ENCODE results near the gene CMTM1. TPM values are rescaled to one million over a fixed set of nuclear protein-coding genes. Genes with fewer than 3 reads are reported as not detected.
A peak's percentile ranks its signal among the peaks of the same experiment; 100 is the strongest.

The CMTM1 gene
- total RNA-seq, 1 experiment from 2014 or later = 5.2 TPM

DNA sequence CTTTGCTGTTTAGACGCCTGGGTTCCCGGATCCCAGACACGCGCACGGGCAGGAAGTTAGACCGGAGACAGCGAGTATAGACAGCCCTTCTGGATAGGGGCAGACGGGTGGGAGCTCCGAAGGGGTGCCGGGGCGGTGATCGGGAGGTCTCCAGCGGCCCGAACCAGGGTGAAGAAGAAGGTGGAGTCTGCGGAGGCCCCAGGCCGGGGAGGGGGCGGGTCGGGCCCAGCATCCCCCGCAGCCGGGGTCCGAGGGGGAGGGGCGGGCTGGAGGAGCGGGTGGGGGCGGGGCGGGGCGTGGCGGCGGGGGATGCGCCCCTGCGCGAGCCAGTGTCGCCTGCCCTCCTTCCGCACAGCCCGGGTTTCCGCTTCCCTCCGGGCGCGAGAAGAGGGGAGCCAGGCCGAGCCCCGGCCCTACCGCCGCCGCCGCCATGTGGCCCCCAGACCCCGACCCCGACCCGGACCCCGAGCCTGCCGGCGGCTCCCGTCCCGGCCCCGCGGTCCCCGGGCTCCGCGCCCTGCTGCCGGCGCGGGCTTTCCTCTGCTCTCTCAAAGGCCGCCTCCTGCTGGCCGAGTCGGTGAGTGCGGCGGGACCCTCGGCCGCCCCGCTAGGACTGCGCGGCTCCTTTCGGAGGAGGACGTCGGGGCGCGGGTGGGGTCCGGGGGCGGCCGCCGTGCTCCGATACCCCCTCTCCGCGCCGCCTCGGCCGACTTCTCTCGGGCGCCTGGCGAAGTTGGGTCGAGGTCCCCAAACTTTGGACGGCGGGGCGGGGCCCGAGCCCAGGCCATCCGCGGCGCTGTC is 38.3 kb downstream of the CMTM1 start, which contains the start of gene CMTM3 (continued):
- no peak for TF ChIP-seq REST (IDR thresholded peaks at IDR 0.05; ENCODE audit: low read depth)
- no peak for TF ChIP-seq EGR1 (IDR thresholded peaks at IDR 0.05; ENCODE audit: low read depth)
- TF ChIP-seq, protein P1, sequence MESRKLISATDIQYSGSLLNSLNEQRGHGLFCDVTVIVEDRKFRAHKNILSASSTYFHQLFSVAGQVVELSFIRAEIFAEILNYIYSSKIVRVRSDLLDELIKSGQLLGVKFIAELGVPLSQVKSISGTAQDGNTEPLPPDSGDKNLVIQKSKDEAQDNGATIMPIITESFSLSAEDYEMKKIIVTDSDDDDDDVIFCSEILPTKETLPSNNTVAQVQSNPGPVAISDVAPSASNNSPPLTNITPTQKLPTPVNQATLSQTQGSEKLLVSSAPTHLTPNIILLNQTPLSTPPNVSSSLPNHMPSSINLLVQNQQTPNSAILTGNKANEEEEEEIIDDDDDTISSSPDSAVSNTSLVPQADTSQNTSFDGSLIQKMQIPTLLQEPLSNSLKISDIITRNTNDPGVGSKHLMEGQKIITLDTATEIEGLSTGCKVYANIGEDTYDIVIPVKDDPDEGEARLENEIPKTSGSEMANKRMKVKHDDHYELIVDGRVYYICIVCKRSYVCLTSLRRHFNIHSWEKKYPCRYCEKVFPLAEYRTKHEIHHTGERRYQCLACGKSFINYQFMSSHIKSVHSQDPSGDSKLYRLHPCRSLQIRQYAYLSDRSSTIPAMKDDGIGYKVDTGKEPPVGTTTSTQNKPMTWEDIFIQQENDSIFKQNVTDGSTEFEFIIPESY (IDR thresholded peaks at IDR 0.05; ENCODE audit: extremely low read depth, insufficient replicate concordance, low read length) = no peak
- no peak for TF ChIP-seq ZNF274 (IDR thresholded peaks at IDR 0.05; ENCODE audit: low read depth, low read length)
- peak; percentile 62 for TF ChIP-seq POLR2AphosphoS5 (IDR thresholded peaks at IDR 0.05; ENCODE audit: low read depth, low read length)
- no peak for TF ChIP-seq TCF7L2 (IDR thresholded peaks at IDR 0.05; ENCODE audit: borderline replicate concordance, extremely low read depth, insufficient read depth, insufficient read length)
- TF ChIP-seq SRF (IDR thresholded peaks at IDR 0.05; ENCODE audit: low read depth) = no peak
- TF ChIP-seq CBX3 (IDR thresholded peaks at IDR 0.05; ENCODE audit: low read depth) = no peak
- TF ChIP-seq EZH2 (IDR thresholded peaks at IDR 0.05) = no peak
- peak; percentile 38; the same call in 1 of the 2 replicates for TF ChIP-seq ZFX (IDR thresholded peaks at IDR 0.05)
- TF ChIP-seq RAD21 (IDR thresholded peaks at IDR 0.05; ENCODE audit: low read depth) = peak; percentile 60
- TF ChIP-seq ATF3 (IDR thresholded peaks at IDR 0.05) = no peak
- no peak for TF ChIP-seq SIN3A (IDR thresholded peaks at IDR 0.05; ENCODE audit: low read depth)
- TF ChIP-seq YY1 (IDR thresholded peaks at IDR 0.05; ENCODE audit: extremely low read depth, insufficient replicate concordance, low read depth, low read length) = no peak
